HG02763 (cell line): ENCODE results near the gene SAMSN1.
"Not testable (repeated sequence)": the region's sequence is repeated elsewhere in the genome, so short reads cannot be mapped to it uniquely, and the experiment has no call there.

Experiments used
- ATAC-seq: cut with Tn5 transposase; IDR thresholded peaks from one replicate; pipeline ENCODE4 v1.9.1; 2021; ENCODE audit warnings: mild to moderate bottlenecking, moderate library complexity; ENCODE audit not compliant: unreplicated experiment

Gene SAMSN1

DNA sequence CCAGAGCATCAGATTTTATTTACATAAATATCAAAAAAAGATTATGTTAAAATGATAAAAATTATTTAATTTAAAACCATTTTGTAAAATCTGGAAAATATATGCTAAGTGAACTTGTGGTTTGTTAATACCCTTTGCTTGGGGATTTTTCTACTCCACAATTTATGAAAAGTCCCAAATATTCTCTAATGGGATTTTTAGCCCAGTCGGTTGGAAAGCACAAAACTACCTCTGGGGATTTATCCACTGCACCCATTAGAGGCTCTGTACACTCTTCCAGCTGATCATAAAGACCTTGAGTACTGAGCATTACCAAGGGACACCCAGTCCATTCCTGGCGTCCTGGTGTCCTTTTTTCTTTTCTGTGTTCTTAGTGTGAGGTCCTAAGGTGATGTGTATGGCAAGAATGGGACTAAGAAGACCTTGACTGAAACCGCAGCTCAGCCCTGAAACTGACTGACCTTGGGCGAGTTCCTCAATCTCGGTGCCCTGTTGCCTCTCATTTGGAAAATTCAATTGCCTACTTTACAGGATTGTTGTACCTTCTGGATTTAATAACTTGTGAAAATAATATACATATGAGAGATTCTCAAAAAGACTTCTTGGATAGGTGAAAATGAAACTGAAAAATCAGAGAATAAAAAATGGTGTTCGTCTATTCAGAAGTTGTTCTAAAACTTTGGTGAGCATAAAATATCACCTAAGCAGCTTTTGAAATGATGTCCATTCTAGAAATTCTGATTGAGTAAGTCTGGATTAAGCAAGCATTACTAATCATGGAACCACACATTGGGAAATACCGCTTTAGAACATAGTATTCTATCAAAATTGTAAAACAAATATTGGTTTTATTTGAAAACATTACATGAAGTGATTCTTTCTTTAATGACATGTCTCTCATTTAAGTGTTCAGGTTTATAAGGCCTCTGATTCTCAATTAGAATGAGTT lies 21.5 kb upstream of the SAMSN1 start:
- no peak for ATAC-seq

DNA sequence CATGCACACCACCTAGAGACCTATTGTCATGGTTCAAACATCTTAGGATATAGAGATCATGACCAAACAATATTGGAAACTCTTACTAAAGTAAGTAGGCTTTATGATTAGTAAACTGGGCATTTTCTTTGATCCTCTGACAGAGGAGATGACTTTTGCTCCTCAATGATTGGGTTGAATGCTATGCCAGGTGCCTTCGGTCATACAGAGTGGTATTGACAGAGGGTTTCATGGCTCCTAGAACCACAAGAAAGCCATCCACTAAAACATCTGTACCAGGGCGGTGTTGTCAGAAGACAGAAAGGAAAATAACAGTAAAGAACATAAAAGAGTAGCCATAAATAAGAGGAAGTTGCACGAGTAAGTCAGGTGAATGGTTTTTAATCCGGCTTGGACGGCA lies 20.8 kb upstream of the SAMSN1 start:
- no peak for ATAC-seq

DNA sequence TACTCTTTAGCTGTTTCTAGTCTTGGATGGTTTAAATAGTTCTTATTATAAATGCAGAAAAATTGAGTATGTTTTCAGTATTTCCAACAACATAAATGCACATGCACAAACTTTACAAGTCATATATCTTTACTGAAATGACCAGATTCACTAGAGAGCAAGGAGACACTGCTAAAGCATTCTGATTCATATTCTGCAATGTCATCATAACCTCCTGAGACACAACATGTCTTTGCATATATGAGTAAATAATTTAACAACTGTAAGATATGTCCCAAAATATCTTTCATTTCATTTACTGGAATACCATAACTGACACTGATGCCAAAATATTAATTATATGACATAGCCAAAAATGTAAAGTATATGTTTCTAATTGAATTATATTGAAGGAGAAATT lies 16.8 kb upstream of the SAMSN1 start:
- no peak for ATAC-seq

DNA sequence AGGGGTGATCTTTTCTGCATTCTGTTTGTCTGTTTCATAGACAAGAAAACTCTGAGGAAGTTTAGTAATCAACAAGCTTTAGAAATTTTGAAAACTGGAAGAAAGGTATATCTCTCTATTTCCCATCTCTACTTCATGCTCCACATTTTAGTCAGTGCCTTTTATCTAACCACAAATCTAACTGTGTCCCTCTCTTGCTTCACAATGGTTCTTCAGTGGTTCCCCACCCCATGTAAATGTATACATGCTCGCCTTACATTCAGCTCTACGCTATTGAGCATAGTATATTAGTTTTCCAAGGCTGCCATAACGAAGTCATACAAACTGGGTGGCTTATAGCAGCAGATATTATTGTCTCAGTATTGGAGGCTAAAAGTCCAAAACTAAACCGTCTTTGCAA lies 14.4 kb upstream of the SAMSN1 start:
- ATAC-seq: no peak

DNA sequence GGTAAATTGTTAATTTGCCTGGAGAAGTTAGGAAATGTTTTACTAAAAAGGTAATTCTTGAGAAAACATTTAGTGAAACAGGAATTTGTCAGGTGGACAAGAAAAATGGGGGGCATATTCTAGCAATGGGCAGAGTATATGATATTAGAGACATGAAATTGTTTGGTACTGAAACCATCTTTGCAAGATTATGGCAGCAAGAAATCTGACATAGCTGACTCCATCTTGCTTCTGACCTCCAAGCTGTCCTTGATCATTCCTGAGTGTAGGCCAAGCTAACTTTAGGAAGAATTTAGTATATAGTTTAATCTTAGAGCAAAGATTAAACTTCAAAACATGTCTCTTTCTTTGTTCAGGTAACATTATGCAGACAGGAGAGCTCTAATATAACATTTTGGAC lies 14.0 kb upstream of the SAMSN1 start:
- no peak for ATAC-seq

DNA sequence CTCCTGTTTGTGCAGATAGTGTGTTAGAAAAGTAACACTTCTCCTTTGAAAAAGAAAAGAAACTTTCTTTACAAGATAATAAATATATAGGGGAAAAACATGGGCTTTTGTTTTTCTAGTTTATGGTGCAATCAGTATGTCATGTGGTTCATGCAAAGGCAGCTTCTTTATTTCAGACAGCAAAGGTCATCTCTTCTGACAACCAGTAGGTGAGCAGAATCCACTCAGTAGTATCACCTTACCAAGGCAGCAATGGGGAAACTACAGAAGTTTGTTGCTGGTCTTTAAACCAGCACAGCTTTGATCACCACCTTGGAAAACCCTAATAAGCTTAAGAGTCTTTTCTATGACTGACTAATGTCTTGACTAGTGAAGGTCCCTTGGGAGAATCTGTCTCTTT lies 13.0 kb upstream of the SAMSN1 start:
- no peak for ATAC-seq

DNA sequence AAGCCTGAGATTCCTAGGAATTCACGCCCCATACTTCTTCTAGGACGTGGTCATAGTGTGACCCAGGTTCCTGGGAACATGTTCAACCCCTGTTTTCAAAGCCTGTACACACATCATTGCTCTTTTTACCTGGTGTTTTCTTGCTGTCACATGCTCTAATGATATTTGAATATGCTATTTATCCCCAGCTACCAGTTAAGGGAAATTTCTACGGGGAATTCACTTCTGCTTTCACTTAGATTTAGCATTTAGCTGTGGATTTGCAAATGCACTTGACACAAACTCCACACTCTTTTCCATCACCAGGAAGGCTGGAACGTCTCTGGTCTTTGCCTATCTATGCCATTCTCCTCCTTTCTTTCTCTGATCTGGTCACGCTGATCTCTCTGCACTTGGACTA lies 11.3 kb upstream of the SAMSN1 start:
- no peak for ATAC-seq

DNA sequence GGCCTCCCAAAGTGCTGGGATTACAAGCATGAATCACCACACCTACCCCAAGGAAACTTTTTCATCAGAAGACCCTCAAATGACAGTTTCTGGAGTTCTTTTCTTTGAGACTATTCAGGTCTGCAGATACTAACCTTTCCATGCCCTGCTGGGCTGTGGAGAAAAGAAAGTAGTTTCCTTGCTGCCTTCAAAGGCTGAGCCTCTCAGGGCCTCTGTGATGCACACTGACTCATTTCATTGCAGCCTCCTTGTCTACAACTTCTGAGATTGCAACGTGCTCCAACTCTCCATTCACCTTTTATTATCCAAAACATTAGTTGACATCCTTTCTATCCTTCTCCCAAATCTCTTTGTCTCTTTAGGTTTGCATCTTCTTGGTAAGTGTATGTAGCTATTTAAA lies 8.8 kb upstream of the SAMSN1 start:
- ATAC-seq: no peak

DNA sequence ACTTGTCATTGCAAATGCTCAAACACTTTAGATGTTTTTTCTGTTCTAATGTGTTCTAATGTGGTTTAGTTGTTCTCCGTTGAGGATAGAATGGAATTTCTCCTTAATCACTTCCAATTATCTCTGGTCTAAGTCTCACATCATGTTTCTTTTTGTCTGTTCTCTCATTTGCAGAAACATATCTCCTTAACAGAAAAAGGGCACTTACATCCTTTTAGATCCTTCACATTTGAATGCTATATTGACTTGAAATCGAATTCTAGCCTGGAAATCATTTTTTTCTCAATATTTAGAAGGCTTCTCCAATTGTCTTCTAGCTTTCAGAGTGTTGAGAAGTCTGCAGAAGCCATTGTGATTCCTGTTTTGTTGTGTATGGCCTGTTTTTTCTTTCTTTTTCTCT lies 7.3 kb upstream of the SAMSN1 start:
- no peak for ATAC-seq

DNA sequence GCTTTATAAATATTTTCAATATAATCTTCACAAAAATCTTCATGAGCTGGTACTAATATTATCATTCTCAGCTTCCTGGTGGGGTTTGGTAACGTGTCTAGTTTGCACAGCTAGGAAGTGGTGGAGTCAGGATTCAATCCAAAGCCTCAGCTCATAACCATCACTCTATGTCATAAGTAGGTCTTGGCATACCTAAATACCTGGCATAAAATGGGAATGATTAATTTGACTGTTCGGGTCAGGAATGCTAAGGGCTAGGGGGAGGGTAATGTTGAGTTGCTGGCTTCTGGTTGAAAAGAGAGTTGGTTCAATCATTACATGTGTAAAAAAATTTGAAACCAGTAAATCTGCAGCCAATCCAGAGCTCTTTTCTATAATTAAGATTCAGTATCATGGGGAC lies 5.6 kb upstream of the SAMSN1 start:
- ATAC-seq: no peak

DNA sequence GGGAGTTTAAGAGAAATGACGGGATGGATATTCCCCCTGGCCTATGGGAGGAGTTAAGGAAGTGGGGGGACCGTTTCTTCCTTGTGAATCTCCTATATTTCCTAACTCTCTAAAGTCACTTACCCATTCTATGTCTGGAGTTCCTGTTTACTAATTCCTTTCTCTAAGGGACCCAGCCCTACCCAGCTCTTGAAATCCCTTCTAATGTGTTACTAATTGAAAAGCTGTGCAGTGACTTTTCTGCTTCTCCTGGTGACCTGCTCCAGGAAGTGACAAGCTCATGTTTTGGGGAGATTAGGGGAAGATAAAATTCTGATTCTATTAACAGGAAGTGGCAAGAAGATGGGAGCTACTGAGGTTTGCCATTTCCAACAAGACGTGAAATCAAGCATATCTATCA lies 4.0 kb upstream of the SAMSN1 start:
- ATAC-seq: no peak

DNA sequence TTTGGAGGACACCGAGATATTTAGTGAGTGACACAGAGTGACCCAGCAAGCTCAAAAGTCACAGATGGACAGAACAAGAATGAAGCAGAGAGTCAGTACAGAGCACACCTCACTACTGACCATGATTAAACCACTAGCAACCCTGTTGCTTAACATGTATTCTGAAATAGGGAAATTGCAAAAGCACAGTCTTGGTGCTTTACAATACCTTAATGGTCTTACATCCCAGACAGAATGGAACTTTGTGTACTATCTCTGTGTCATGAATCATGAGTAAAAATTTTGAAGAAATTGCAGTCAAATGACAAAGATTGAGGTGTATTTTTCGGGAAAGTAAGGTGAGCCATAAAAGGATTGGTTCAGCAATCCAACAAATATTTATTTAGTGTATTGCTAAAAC lies 2.7 kb upstream of the SAMSN1 start:
- no peak for ATAC-seq

DNA sequence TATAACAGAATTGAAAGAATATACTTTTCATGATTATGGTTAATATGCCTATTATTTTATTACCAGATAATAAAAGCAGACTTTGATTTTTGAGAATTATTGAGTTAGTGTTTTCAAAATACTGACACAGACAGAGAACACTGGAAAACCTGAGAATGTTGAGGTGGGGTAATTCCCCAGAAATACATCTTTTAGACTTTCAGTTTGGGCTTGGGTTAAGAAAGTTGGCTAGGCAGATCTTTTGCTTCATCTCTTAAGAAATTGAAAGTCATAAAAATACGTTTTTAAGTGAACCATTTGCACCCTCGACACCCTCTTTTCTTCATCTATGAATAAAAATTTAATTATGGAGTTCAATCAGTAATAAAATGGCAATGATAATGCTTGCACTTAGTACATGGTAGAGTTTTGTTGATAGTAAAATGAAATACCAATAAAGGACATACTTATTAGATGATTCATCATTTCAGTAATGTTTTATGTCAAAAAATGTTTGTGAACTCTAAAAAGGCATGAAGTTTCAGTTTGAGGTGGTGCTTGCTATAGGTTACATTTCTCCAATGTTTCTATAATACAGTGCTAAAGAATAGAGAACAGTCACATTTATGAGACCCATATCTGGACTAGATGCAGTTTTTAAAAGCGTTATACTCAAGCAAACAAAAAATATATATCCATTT lies 1.9 kb upstream of the SAMSN1 start:
- ATAC-seq: no peak

DNA sequence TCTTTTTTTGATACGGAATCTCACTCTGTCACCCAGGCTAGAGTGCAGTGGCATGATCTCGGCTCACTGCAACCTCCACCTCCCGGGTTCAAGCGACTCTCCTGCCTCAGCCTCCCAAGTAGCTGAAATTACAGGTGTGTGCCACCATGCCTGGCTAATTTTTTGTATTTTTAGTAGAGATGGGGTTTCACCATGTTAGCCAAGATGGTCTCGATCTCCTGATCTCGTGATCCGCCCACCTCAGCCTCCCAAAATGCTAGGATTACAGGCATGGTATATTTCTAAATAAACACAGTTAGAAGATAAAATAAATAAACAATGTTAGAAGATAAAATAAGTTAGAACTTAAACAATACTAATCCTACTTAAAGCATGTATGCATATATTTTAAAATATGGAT lies 604 bp upstream of the SAMSN1 start:
- not testable (repeated sequence) for ATAC-seq

DNA sequence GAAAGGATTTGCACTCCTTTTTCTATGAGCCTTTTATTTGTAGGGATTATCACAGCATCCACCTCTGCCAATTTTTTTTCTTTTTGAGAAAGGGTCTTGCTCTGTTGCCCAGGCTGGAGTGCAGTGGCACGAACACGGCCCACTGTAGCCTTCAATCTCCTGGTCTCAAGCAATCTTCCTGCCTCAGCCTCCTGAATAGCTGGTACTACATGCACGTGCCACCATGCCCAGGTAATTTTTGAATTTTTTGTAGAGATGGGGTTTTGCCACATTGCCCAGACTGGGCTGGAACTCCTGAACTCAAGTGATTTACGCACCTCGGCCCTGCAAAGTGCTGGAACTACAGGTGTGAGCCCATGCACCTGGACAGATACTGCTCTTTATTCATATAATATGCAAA lies 2.1 kb downstream of the SAMSN1 start:
- ATAC-seq: no peak

DNA sequence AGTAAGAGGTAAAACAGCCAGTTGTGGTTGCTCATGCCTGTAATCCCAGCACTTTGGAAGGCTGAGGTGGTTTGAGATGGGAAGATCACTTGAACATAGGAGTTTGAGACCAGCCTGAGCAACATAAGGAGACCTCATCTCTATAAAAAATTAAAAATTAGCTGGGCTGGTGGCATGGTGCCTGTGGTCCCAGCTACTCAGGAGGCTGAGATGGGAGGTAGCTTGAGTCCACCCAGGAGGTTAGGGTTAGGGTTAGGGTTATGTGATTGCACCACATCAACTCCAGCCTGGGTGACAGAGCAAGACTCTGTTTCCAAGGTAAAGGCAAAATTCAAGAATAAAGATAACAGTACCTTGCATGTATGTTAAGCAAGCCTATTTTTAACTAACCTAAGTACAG lies 3.5 kb downstream of the SAMSN1 start:
- no peak for ATAC-seq

DNA sequence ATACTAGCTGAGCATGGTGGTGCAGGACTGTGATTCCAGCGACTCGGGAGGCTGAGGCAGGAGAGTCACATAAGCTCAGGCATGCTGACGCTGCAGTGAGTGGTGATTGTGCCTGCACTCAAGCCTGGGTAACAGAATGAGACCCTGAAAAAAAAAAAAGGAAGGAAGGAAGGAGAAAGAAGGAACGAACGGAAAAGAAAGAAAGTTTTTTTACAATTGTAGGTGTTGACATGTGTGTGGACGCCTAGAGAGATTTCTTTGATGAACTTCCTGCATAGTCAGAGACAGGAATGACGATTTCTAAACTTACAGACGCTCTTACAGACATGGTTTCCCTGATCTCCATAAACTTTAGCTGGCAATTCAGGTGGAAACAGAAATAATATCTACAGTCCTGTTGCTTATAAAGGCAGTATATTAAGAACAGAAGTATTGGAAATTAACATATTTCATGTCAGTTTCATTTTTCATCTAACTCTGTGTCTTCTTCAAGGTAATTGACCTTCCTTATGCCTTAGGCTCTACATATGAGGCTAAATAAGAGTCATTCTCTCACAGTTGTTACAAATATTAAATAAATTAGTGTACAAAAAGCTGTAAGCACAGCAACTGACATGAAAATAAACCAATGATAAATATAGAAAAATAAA lies 4.1 kb downstream of the SAMSN1 start:
- ATAC-seq: no peak

DNA sequence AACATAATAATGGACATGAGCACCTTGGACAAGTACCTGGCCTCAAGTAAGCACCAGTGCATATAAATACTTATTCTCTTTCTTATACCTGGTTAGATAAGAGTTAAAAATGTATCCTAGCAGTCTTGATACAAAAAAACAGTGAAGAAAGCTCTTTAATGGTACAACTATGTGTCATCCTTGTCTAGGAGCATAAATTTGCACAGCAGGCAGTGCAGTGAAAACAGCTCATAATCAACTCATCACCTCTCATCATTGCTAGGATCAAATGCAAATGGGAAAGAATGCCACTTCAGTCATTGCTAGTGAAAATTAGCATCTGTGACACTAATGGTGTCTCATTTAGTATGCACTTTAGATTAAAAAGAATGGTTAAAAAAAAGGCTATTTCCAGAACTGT lies 7.6 kb downstream of the SAMSN1 start:
- ATAC-seq: no peak

DNA sequence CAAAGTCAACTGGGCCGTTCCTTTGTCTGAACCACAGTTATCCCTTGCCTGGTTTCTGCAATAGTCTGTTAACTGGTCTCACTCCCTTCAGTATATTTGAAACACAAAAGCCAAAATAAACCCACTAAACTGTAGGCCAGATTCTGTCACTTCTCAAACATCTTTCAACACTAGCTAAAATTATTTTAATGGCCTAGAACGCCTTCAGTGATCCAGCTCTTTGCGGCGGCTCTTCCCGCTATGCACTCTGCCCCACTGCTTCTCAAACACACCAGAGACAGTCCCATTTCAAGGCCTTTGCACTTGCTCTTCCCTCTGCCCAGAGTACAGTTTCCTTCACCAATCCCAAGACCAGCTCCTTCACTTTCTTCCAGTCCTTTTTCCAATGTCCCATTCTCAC lies 9.2 kb downstream of the SAMSN1 start:
- ATAC-seq: no peak

DNA sequence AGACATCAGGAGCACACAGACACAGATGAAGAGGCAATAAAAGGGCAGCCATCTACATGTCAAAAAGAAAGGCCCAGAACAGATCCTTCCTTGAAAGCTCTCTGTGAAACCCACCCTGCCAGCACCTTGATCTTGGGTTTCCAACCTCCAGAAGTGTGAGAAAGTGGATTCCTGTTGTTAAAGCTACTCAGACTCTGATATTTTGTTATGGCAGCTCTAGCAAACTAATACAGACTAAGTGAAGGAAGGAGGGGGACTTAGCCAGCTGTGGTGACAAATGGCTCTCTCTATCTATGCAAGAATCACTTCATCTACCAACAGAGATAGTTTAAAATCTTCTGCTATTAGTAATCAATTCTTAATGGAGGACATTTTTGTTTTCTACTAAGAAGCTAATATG lies 10.4 kb downstream of the SAMSN1 start:
- no peak for ATAC-seq

DNA sequence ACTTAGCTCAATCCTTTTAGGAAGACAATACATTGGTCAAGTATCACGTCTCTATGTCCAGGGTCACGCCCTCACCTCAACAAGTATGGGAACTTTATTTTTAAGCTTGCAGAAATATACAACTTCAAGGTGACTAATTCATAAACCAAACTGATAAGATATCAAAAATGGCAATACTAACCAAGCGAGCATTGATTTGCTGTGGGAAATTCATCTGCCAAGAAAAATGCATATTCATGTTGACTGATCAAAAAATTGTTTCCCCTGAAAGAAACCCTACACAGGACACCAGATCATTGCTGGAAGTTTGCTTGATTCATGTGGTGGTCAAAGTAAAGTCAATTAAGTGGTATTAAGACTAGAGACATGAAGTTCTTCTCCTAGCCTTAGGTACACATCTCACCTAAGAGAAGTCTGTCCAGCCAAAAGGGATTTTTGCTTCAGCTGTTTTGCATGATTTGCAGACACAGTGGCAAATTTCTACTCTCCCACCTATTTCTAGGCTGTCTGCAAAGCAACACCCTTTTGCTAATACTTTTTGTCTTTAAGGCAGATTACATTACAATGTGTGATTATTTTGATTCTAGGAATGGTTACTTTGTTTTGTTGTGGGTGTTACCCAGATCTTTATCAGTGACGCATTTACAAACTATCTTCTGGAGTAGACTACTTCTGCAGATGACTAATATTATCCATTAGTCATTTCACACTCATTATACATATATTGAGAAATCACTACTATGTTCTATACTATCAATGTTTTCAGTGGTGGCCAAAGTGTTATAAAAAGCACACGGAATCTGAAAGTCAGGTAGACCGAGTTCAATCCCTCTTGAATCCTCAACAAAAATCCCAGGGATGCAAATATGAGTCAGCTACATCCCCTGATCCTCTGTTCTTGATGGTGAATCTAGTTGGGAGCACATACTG lies 12.4 kb downstream of the SAMSN1 start:
- ATAC-seq: peak; percentile 86
